GM19193 (cell line): ENCODE measurements around the gene TRIP10.

Experiments
- POLR2A ChIP-seq: IDR thresholded peaks from 4 replicates; pipeline ENCODE4 v1.6.1; 2011; ENCODE audit not compliant: insufficient read depth, insufficient read length; ENCODE audit errors: extremely low read depth

TRIP10 gene

GRCh38 chr19:6739883-6740588, 556 bp downstream of the TRIP10 start:
- no peak for TF ChIP-seq POLR2A

- TF ChIP-seq POLR2A: no peak
These were observed 1.3 kb downstream of the TRIP10 start for GRCh38 chr19:6740589-6741343.

GRCh38 chr19:6743066-6743465, 3.6 kb downstream of the TRIP10 start:
- no peak for TF ChIP-seq POLR2A

GRCh38 chr19:6743714-6744380, 4.4 kb downstream of the TRIP10 start:
- no peak for TF ChIP-seq POLR2A

GRCh38 chr19:6744381-6745301, 5.2 kb downstream of the TRIP10 start:
- no peak for TF ChIP-seq POLR2A

GRCh38 chr19:6745965-6746364, 6.5 kb downstream of the TRIP10 start:
- TF ChIP-seq POLR2A: no peak

- TF ChIP-seq POLR2A: no peak
These were observed 10.6 kb downstream of the TRIP10 start for GRCh38 chr19:6750062-6750461.

- no peak for TF ChIP-seq POLR2A
These were observed 11.7 kb downstream of the TRIP10 start for GRCh38 chr19:6751189-6751588.

GRCh38 chr19:6752256-6753177, 13.0 kb downstream of the TRIP10 start:
- no peak for TF ChIP-seq POLR2A

- peak; percentile 15 for TF ChIP-seq POLR2A
These were observed 13.9 kb downstream of the TRIP10 start for GRCh38 chr19:6753178-6754031.

- no peak for TF ChIP-seq POLR2A
These were observed 14.7 kb downstream of the TRIP10 start for GRCh38 chr19:6754136-6754535.

GRCh38 chr19:6754653-6755463, 15.4 kb downstream of the TRIP10 start:
- no peak for TF ChIP-seq POLR2A

GRCh38 chr19:6760606-6761005, 21.1 kb downstream of the TRIP10 start:
- no peak for TF ChIP-seq POLR2A
